Measurements from ENCODE around the gene UBE4B.

UBE4B gene

DNA sequence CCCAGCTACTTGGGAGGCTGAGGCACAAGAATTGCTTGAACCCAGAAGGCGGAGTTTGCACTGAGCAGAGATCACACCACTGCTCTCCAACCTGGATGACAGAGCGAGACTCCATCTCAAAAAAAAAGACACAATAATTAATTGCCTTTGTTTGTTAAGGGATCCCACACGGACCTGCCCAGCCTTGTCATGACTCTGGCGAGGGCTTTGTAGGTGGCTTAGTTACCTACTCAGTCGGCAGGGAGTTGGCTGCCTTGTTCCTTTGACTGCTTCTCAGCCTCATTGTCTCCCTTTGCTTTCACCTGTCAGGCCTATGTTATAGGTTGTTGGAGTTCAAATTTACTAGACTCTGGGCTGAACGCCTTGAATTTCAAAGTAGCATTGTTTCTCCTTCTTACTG, 82.0 kb downstream of the UBE4B start:
- TF ChIP-seq, protein P1, sequence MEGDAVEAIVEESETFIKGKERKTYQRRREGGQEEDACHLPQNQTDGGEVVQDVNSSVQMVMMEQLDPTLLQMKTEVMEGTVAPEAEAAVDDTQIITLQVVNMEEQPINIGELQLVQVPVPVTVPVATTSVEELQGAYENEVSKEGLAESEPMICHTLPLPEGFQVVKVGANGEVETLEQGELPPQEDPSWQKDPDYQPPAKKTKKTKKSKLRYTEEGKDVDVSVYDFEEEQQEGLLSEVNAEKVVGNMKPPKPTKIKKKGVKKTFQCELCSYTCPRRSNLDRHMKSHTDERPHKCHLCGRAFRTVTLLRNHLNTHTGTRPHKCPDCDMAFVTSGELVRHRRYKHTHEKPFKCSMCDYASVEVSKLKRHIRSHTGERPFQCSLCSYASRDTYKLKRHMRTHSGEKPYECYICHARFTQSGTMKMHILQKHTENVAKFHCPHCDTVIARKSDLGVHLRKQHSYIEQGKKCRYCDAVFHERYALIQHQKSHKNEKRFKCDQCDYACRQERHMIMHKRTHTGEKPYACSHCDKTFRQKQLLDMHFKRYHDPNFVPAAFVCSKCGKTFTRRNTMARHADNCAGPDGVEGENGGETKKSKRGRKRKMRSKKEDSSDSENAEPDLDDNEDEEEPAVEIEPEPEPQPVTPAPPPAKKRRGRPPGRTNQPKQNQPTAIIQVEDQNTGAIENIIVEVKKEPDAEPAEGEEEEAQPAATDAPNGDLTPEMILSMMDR (IDR thresholded peaks at IDR 0.05; ENCODE audit: borderline replicate concordance, insufficient read depth, low read depth, low read length) = no peak
- H3K4me3 ChIP-seq (ENCODE audit: low read depth, low read length) = no peak overlapping the region

DNA sequence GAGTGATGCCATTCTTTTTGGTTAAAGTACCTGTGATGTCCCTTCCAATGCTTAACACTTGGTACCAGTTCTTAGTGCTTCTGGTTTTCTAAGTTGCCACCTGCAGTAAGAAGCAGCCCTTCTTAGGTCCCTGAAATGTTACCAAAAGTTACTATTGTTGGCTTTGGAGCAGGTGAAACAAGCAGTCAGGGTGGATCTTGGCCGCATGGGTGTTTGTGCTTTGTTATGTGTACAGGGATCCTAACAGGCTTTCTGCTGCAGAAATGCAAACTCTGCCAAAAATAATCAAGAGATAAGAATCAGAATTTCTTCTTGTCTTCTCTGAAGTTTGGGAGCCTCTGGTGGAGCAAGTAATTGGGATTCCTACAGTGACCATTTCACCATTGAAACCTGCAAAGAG, 84.4 kb downstream of the UBE4B start:
- TF ChIP-seq, protein P1 (IDR thresholded peaks at IDR 0.05; ENCODE audit: borderline replicate concordance, insufficient read depth, low read depth, low read length) = no peak
- H3K4me3 ChIP-seq (ENCODE audit: low read depth, low read length) = no peak overlapping the region

DNA sequence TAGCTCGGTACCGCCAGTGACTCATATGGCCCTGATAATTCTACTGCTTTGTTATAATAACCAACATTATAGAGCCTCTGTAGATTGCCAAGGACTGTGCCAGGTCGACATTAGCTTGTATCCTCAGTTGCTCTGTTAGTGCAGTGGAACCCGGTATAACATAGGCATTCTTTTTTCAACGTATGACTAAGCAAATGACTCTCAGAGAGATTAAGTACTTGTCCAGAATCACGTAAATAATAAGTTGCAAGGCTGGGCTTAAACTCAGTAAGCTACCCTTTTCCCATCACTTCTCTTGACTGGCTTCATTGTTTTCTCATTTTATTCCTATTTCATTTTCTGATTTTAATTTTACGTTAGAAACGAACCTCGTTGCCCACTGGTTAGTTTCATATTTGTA, 85.1 kb downstream of the UBE4B start:
- TF ChIP-seq, protein P1 (IDR thresholded peaks at IDR 0.05; ENCODE audit: borderline replicate concordance, insufficient read depth, low read depth, low read length) = no peak
- H3K4me3 ChIP-seq (ENCODE audit: low read depth, low read length) = no peak overlapping the region

DNA sequence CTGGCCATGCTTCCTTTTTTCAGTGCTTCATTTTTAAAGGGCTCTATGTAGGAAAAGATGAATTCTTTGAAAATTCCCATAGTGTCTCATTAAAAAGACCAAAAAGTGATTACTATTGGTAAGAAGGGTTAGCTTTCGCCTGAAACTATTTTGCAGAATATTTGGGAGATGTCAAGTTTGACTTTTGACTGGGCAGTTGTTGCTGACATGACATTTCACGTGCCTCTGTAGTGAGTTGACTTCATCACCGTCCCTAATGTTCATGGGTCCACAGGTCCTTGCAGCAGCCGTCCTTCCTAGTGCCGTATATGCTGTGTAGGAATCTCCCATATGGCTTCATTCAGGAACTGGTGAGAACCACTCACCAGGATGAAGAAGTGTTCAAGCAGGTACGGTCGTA, 88.9 kb downstream of the UBE4B start:
- no peak overlapping the region for H3K4me3 ChIP-seq (ENCODE audit: low read depth, low read length)
- TF ChIP-seq, protein P1 (IDR thresholded peaks at IDR 0.05; ENCODE audit: borderline replicate concordance, insufficient read depth, low read depth, low read length) = no peak

DNA sequence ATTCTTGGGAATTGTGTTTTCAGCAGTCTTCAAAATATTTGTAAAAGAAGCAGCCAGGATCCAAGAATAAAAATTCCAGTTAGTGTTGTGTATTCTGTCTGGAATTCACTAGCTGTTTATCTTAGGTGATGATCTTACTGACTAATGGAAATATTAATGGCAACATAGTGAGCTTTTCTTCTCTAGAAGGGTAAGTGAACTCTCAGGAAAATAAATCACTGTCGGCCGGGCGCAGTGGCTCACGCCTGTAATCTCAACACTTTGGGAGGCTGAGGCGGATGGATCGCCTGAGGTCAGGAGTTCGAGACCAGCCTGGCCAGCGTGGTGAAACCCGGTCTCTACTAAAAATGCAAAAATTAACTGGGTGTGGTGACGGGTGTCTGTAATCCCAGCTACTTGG, 90.2 kb downstream of the UBE4B start:
- no peak overlapping the region for H3K4me3 ChIP-seq (ENCODE audit: low read depth, low read length)
- TF ChIP-seq, protein P1 (IDR thresholded peaks at IDR 0.05; ENCODE audit: borderline replicate concordance, insufficient read depth, low read depth, low read length) = no peak

DNA sequence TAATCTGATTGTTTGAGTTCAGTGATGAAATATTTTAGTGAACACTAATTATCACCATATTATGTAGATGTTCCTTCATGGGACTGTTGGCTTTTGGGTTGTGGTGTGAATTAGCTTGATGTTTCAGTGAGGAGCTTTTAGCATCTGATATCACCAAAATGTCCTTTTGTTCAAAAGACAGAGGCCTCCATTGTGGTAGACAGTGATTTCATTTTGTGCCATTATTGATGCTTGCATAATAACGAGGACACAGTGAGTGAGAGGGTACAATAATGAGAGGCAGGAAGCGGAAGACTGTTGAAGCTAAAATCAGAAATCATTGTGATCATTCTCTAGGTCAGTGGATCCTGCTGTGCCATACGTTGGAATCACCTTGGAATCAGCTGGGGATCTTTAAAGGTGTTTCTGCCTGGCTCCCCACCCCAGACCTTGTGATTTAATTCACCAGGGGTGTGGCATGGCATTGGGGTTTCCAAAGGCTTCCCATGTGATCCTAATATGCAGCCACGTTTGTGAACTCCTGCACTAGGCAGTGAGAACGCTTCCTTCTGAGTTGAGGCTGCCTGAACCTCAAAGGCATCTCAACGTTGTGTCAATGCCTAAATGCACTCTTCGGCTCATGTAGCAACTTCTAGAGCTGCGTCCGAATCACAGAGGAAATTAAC, 95.5 kb downstream of the UBE4B start:
- TF ChIP-seq, protein P1 (IDR thresholded peaks at IDR 0.05; ENCODE audit: borderline replicate concordance, insufficient read depth, low read depth, low read length) = no peak
- H3K4me3 ChIP-seq (ENCODE audit: low read depth, low read length) = no peak overlapping the region

DNA sequence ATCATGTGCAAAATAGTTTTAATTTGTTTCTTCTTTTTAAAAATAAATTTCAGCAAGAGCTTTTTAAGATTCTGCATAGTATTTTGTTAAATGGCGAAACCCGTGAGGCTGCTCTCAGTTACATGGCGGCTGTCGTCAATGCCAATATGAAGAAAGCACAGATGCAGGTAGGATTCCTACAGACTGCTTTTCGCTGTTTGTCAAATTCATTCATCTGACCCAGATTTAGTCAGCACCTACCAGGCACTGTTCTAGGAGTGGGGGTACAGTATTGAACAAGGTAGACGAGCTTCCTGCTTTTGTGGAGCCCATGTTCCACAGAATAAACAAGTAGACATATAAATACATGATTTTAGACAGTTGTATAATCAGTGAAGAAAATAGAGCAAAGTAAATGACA, 99.6 kb downstream of the UBE4B start:
- TF ChIP-seq, protein P1 (IDR thresholded peaks at IDR 0.05; ENCODE audit: borderline replicate concordance, insufficient read depth, low read depth, low read length) = no peak
- no peak overlapping the region for H3K4me3 ChIP-seq (ENCODE audit: low read depth, low read length)

Measured in GM12875 (cell line).